Activated naive CD8-positive, alpha-beta T cell treated with anti-CD3 and anti-CD28 coated beads for 36 hours (primary cell): ENCODE results near the gene MRPL24. TPM values are rescaled to one million over a fixed set of nuclear protein-coding genes. Genes with fewer than 3 reads are reported as not detected.

Experiments used
- DNase-seq: peaks from one replicate; pipeline ENCODE4 v3.0.0; 2021
- H3K27ac Mint-ChIP-seq: one replicate; pipeline ENCODE4 v1.8.0; 2022; ENCODE audit warnings: mild to moderate bottlenecking, moderate library complexity, mixed read lengths
- H3K27me3 Mint-ChIP-seq: one replicate; pipeline ENCODE4 v1.8.0; 2022; ENCODE audit warnings: mild to moderate bottlenecking, mixed read lengths
- H3K36me3 Mint-ChIP-seq: one replicate; pipeline ENCODE4 v1.8.0; 2021; ENCODE audit warnings: mild to moderate bottlenecking, mixed read lengths
- H3K4me1 Mint-ChIP-seq: one replicate; pipeline ENCODE4 v1.8.0; 2021; ENCODE audit warnings: mixed read lengths
- H3K4me3 Mint-ChIP-seq: one replicate; pipeline ENCODE4 v1.8.0; 2022; ENCODE audit warnings: mild to moderate bottlenecking, moderate library complexity, mixed read lengths
- H3K9me3 Mint-ChIP-seq: one replicate; pipeline ENCODE4 v1.8.0; 2022; ENCODE audit warnings: mixed read lengths
- total RNA-seq, 2 experiments: library from RNA; stranded (reverse); gene quantifications; one replicate each; pipeline ENCODE4 v1.2.3, GENCODE V29; 2021

Gene MRPL24
- 10 to 100 TPM; 85.1 to 94.6 TPM for total RNA-seq

- peaks cover 52% of the 10 kb centered on the region for H3K36me3 Mint-ChIP-seq
- peak within 1 kb of the TSS; percentile 92 for H3K4me3 Mint-ChIP-seq
- peaks cover 37% of the 10 kb centered on the region for H3K4me1 Mint-ChIP-seq
Measured at GRCh38 chr1:156740741-156741480, at the start of gene MRPL24. Gene MRPL24 (minus strand): TSS chr1:156741088. CDS start chr1:156738704, 2,384 bp downstream.

GRCh38 chr1:156789621-156790318 is 48.9 kb upstream of the MRPL24 start:
- H3K36me3 Mint-ChIP-seq, result peaks cover 26% of the 10 kb centered on the region
- peak overlapping the region; percentile 22 for H3K27ac Mint-ChIP-seq
- H3K4me1 Mint-ChIP-seq, result peaks cover 2% of the 10 kb centered on the region

More at GRCh38 chr1:156740741-156741480, at the start of gene MRPL24:
- Mint-ChIP-seq H3K27ac (peak within 1 kb of the TSS; percentile 95), H3K27me3 (no peaks in the 10 kb centered on the region), H3K9me3 (no peaks in the 10 kb centered on the region)
- DNase-seq, result peak; percentile 94

GRCh38 chr1:156788136-156788535 is 47.2 kb upstream of the MRPL24 start:
- H3K9me3 Mint-ChIP-seq, result no peaks in the 10 kb centered on the region
- no peak overlapping the region for H3K4me3 Mint-ChIP-seq
- DNase-seq, result no peak
- peaks cover 2% of the 10 kb centered on the region for H3K4me1 Mint-ChIP-seq
- H3K36me3 Mint-ChIP-seq, result peaks cover 25% of the 10 kb centered on the region
- no peaks in the 10 kb centered on the region for H3K27me3 Mint-ChIP-seq
- no peak overlapping the region for H3K27ac Mint-ChIP-seq

More at GRCh38 chr1:156789621-156790318, 48.9 kb upstream of the MRPL24 start:
- no peaks in the 10 kb centered on the region for H3K9me3 Mint-ChIP-seq
- no peak for DNase-seq
- no peaks in the 10 kb centered on the region for H3K27me3 Mint-ChIP-seq
- H3K4me3 Mint-ChIP-seq, result no peak overlapping the region

- Mint-ChIP-seq H3K36me3 (peaks cover 25% of the 10 kb centered on the region), H3K9me3 (no peaks in the 10 kb centered on the region), H3K4me3 (no peak overlapping the region), H3K27me3 (no peaks in the 10 kb centered on the region), H3K27ac (no peak overlapping the region), H3K4me1 (peaks cover 6% of the 10 kb centered on the region)
- DNase-seq, result no peak
Measured at GRCh38 chr1:156786640-156787039, 45.8 kb upstream of the MRPL24 start.

- peaks cover 28% of the 10 kb centered on the region for H3K36me3 Mint-ChIP-seq
- no peaks in the 10 kb centered on the region for H3K27me3 Mint-ChIP-seq
- no peak overlapping the region for H3K4me3 Mint-ChIP-seq
- DNase-seq, result no peak
- H3K4me1 Mint-ChIP-seq, result peaks cover 14% of the 10 kb centered on the region
- no peak overlapping the region for H3K27ac Mint-ChIP-seq
- no peaks in the 10 kb centered on the region for H3K9me3 Mint-ChIP-seq
Measured at GRCh38 chr1:156785458-156785857, 44.6 kb upstream of the MRPL24 start.

- H3K27ac Mint-ChIP-seq, result peak overlapping the region; percentile 61
- H3K4me1 Mint-ChIP-seq, result peaks cover 28% of the 10 kb centered on the region
- no peaks in the 10 kb centered on the region for H3K27me3 Mint-ChIP-seq
Measured at GRCh38 chr1:156781585-156782186, 40.8 kb upstream of the MRPL24 start.

GRCh38 chr1:156777573-156777972 is 36.7 kb upstream of the MRPL24 start:
- H3K4me3 Mint-ChIP-seq, result no peak overlapping the region
- peaks cover 45% of the 10 kb centered on the region for H3K4me1 Mint-ChIP-seq
- no peak overlapping the region for H3K27ac Mint-ChIP-seq

More at GRCh38 chr1:156781585-156782186, 40.8 kb upstream of the MRPL24 start:
- H3K9me3 Mint-ChIP-seq, result no peaks in the 10 kb centered on the region
- H3K4me3 Mint-ChIP-seq, result no peak overlapping the region
- no peak for DNase-seq
- peaks cover 20% of the 10 kb centered on the region for H3K36me3 Mint-ChIP-seq

GRCh38 chr1:156776942-156777341 is 36.1 kb upstream of the MRPL24 start:
- H3K27ac Mint-ChIP-seq, result no peak overlapping the region
- H3K4me3 Mint-ChIP-seq, result no peak overlapping the region
- no peaks in the 10 kb centered on the region for H3K27me3 Mint-ChIP-seq
- DNase-seq, result no peak
- peaks cover 49% of the 10 kb centered on the region for H3K4me1 Mint-ChIP-seq
- H3K9me3 Mint-ChIP-seq, result no peaks in the 10 kb centered on the region
- H3K36me3 Mint-ChIP-seq, result peaks cover 22% of the 10 kb centered on the region

More at GRCh38 chr1:156777573-156777972, 36.7 kb upstream of the MRPL24 start:
- Mint-ChIP-seq H3K36me3 (peaks cover 18% of the 10 kb centered on the region), H3K27me3 (no peaks in the 10 kb centered on the region), H3K9me3 (no peaks in the 10 kb centered on the region)
- DNase-seq, result no peak

GRCh38 chr1:156775799-156776198 is 34.9 kb upstream of the MRPL24 start:
- DNase-seq, result no peak
- no peaks in the 10 kb centered on the region for H3K9me3 Mint-ChIP-seq
- peaks cover 46% of the 10 kb centered on the region for H3K4me1 Mint-ChIP-seq
- no peak overlapping the region for H3K27ac Mint-ChIP-seq
- H3K36me3 Mint-ChIP-seq, result peaks cover 23% of the 10 kb centered on the region
- H3K4me3 Mint-ChIP-seq, result no peak overlapping the region
- no peaks in the 10 kb centered on the region for H3K27me3 Mint-ChIP-seq

- H3K9me3 Mint-ChIP-seq, result no peaks in the 10 kb centered on the region
- H3K36me3 Mint-ChIP-seq, result peaks cover 40% of the 10 kb centered on the region
- H3K4me1 Mint-ChIP-seq, result peaks cover 63% of the 10 kb centered on the region
- no peak overlapping the region for H3K27ac Mint-ChIP-seq
- H3K27me3 Mint-ChIP-seq, result no peaks in the 10 kb centered on the region
- no peak overlapping the region for H3K4me3 Mint-ChIP-seq
- DNase-seq, result no peak
Measured at GRCh38 chr1:156773607-156774006, 32.7 kb upstream of the MRPL24 start.

- Mint-ChIP-seq H3K27me3 (no peaks in the 10 kb centered on the region), H3K9me3 (no peaks in the 10 kb centered on the region), H3K4me3 (no peak overlapping the region), H3K27ac (no peak overlapping the region), H3K4me1 (peaks cover 62% of the 10 kb centered on the region), H3K36me3 (peaks cover 45% of the 10 kb centered on the region)
- DNase-seq, result no peak
Measured at GRCh38 chr1:156772728-156773497, 32.0 kb upstream of the MRPL24 start.

- H3K27me3 Mint-ChIP-seq, result no peaks in the 10 kb centered on the region
- H3K4me1 Mint-ChIP-seq, result peaks cover 56% of the 10 kb centered on the region
- H3K27ac Mint-ChIP-seq, result no peak overlapping the region
- no peaks in the 10 kb centered on the region for H3K9me3 Mint-ChIP-seq
- no peak overlapping the region for H3K4me3 Mint-ChIP-seq
- peaks cover 45% of the 10 kb centered on the region for H3K36me3 Mint-ChIP-seq
- no peak for DNase-seq
Measured at GRCh38 chr1:156772222-156772621, 31.3 kb upstream of the MRPL24 start.

GRCh38 chr1:156768610-156769295 is 27.9 kb upstream of the MRPL24 start:
- Mint-ChIP-seq H3K4me1 (peaks cover 54% of the 10 kb centered on the region), H3K36me3 (peaks cover 43% of the 10 kb centered on the region), H3K4me3 (no peak overlapping the region), H3K27ac (peak overlapping the region; percentile 26), H3K9me3 (no peaks in the 10 kb centered on the region), H3K27me3 (no peaks in the 10 kb centered on the region)
- DNase-seq, result no peak

- Mint-ChIP-seq H3K36me3 (peaks cover 37% of the 10 kb centered on the region), H3K27ac (no peak overlapping the region), H3K27me3 (no peaks in the 10 kb centered on the region), H3K4me3 (no peak overlapping the region), H3K9me3 (no peaks in the 10 kb centered on the region), H3K4me1 (peaks cover 47% of the 10 kb centered on the region)
- DNase-seq, result no peak
Measured at GRCh38 chr1:156767879-156768604, 27.2 kb upstream of the MRPL24 start.
